ENCODE results near the gene FIGNL1.

Gene FIGNL1

GRCh38 chr7:50449881-50450589 lies at the start of gene FIGNL1:
Gene FIGNL1 (minus strand): TSS chr7:50450350. CDS start chr7:50447287, 3,063 bp downstream.
- TF ChIP-seq CTCF (IDR thresholded peaks at IDR 0.05; ENCODE audit: control insufficient read depth, insufficient read depth, low read depth, low read length, missing control alignments): no peak

GRCh38 chr7:50499092-50499491 lies 48.9 kb upstream of the FIGNL1 start:
- TF ChIP-seq CTCF (IDR thresholded peaks at IDR 0.05; ENCODE audit: control insufficient read depth, insufficient read depth, low read depth, low read length, missing control alignments): no peak
- no peak for DNase-seq (ENCODE audit: low read depth)
- H3K4me3 ChIP-seq (ENCODE audit: control insufficient read depth, low read depth, low read length): no peak overlapping the region

More at GRCh38 chr7:50449881-50450589, at the start of gene FIGNL1:
- no peak for DNase-seq (ENCODE audit: low read depth)
- H3K4me3 ChIP-seq (ENCODE audit: control insufficient read depth, low read depth, low read length): peak within 1 kb of the TSS; percentile 83

- H3K4me3 ChIP-seq (ENCODE audit: control insufficient read depth, low read depth, low read length): no peak overlapping the region
- TF ChIP-seq CTCF (IDR thresholded peaks at IDR 0.05; ENCODE audit: control insufficient read depth, insufficient read depth, low read depth, low read length, missing control alignments): no peak
- peak; percentile 10 for DNase-seq (ENCODE audit: low read depth)
Observed at GRCh38 chr7:50497968-50498367, 47.8 kb upstream of the FIGNL1 start.

- H3K4me3 ChIP-seq (ENCODE audit: control insufficient read depth, low read depth, low read length): no peak overlapping the region
- no peak for TF ChIP-seq CTCF (IDR thresholded peaks at IDR 0.05; ENCODE audit: control insufficient read depth, insufficient read depth, low read depth, low read length, missing control alignments)
- peak; percentile 11 for DNase-seq (ENCODE audit: low read depth)
Observed at GRCh38 chr7:50497068-50497642, 47.0 kb upstream of the FIGNL1 start.

- TF ChIP-seq CTCF (IDR thresholded peaks at IDR 0.05; ENCODE audit: control insufficient read depth, insufficient read depth, low read depth, low read length, missing control alignments): no peak
- DNase-seq (ENCODE audit: low read depth): no peak
- H3K4me3 ChIP-seq (ENCODE audit: control insufficient read depth, low read depth, low read length): no peak overlapping the region
Observed at GRCh38 chr7:50496569-50496968, 46.4 kb upstream of the FIGNL1 start.

- no peak for TF ChIP-seq CTCF (IDR thresholded peaks at IDR 0.05; ENCODE audit: control insufficient read depth, insufficient read depth, low read depth, low read length, missing control alignments)
- no peak for DNase-seq (ENCODE audit: low read depth)
- no peak overlapping the region for H3K4me3 ChIP-seq (ENCODE audit: control insufficient read depth, low read depth, low read length)
Observed at GRCh38 chr7:50495746-50496145, 45.6 kb upstream of the FIGNL1 start.
